GM23338 (cell line): ENCODE results near the gene RDH12.

ENCODE experiments used
- CREB1 ChIP-seq: fragments of 250-450 bp; sonication (Bioruptor Pico); IDR thresholded peaks from 2 replicates; pipeline ENCODE4 v1.5.0; 2020; ENCODE audit warnings: low read depth, mild to moderate bottlenecking, moderate library complexity
- CTCF ChIP-seq, 2 experiments: fragments of 200-600 bp in 1 of 2; sonication (generic) in 1 of 2; conservative IDR thresholded peaks; 2 replicates each; pipeline versions ENCODE4 v1.5.1 to v1.6.1; 2016 to 2017; ENCODE audit warnings: antibody characterized with exemption in 2 of 2, low read depth in 2 of 2, mild to moderate bottlenecking in 2 of 2, moderate library complexity in 1 of 2
- ETS1 ChIP-seq: IDR thresholded peaks from 2 replicates; pipeline ENCODE4 v1.6.1; 2016; ENCODE audit warnings: antibody characterized with exemption
- EZH2 ChIP-seq: fragments of 200-600 bp; sonication (generic); IDR thresholded peaks from one replicate; pipeline ENCODE4 v1.8.0; 2017; ENCODE audit warnings: antibody characterized with exemption, mild to moderate bottlenecking, low read depth; ENCODE audit not compliant: unreplicated experiment
- EZH2phosphoT487 ChIP-seq: fragments of 200-600 bp; sonication (generic); IDR thresholded peaks from one replicate; pipeline ENCODE4 v1.8.1; 2018; ENCODE audit warnings: antibody characterized with exemption; ENCODE audit not compliant: unreplicated experiment
- JUNB ChIP-seq: IDR thresholded peaks from one replicate; pipeline ENCODE4 v1.6.1; 2016; ENCODE audit warnings: antibody characterized with exemption; ENCODE audit not compliant: unreplicated experiment
- NANOG ChIP-seq: IDR thresholded peaks from 2 replicates; pipeline ENCODE4 v1.6.1; 2016; ENCODE audit warnings: antibody characterized with exemption, borderline replicate concordance
- POLR2AphosphoS5 ChIP-seq: IDR thresholded peaks from 2 replicates; pipeline ENCODE4 v1.6.1; 2016; ENCODE audit warnings: antibody characterized with exemption, low read depth
- REST ChIP-seq: IDR thresholded peaks from one replicate; pipeline ENCODE4 v1.6.1; 2018; ENCODE audit warnings: antibody characterized with exemption; ENCODE audit not compliant: unreplicated experiment
- STAT1 ChIP-seq: IDR thresholded peaks from one replicate; pipeline ENCODE4 v1.6.1; 2016; ENCODE audit warnings: antibody characterized with exemption; ENCODE audit not compliant: unreplicated experiment
- ZNF114 ChIP-seq: fragments of 250-450 bp; sonication (Bioruptor Pico); IDR thresholded peaks from 2 replicates; pipeline ENCODE4 v1.5.0; 2020; ENCODE audit warnings: mild to moderate bottlenecking, moderate library complexity
- ZNF331 ChIP-seq: fragments of 250-450 bp; sonication (Bioruptor Pico); IDR thresholded peaks from 2 replicates; pipeline ENCODE4 v1.5.0; 2020; ENCODE audit warnings: low read depth, mild to moderate bottlenecking, moderate library complexity
- ZNF462 ChIP-seq: fragments of 250-450 bp; sonication (Bioruptor Pico); IDR thresholded peaks from 2 replicates; pipeline ENCODE4 v1.5.0; 2020; ENCODE audit warnings: mild to moderate bottlenecking, moderate library complexity

GRCh38 chr14:67756496-67756895 lies 54.8 kb downstream of the RDH12 start:
- no peak for TF ChIP-seq REST
- TF ChIP-seq CTCF (conservative IDR thresholded peaks at IDR 0.05; ENCODE audit: low read depth in 2 of 2): no peak
- TF ChIP-seq EZH2: no peak
- TF ChIP-seq EZH2phosphoT487: no peak
- no peak for TF ChIP-seq POLR2AphosphoS5
- no peak for TF ChIP-seq ETS1
- no peak for TF ChIP-seq ZNF331 (CRISPR knock-in tag)
- no peak for TF ChIP-seq ZNF462 (CRISPR knock-in tag)
- TF ChIP-seq JUNB: no peak
- no peak for TF ChIP-seq CREB1 (CRISPR knock-in tag)
- no peak for TF ChIP-seq STAT1
- TF ChIP-seq ZNF114: no peak
- TF ChIP-seq NANOG: no peak
